Skin of body (tissue), 2 donors: ENCODE measurements around the gene C1QTNF9. TPM values are rescaled to one million over a fixed set of nuclear protein-coding genes. Genes with fewer than 3 reads are reported as not detected.
"Not testable (repeated sequence)": the region's sequence is repeated elsewhere in the genome, so short reads cannot be mapped to it uniquely, and the experiment has no call there.

Experiments used
- DNase-seq: peaks from one replicate; lab custom pipeline; 2025; lab: John Stamatoyannopoulos, UW
- total RNA-seq: library from RNA; depleted of rRNA; stranded (reverse); fragments of >200 nt; gene quantifications from one replicate; pipeline ENCODE4 v1.2.3, GENCODE V29; 2014

C1QTNF9 gene
- total RNA-seq, 1 donor from 2014 or later = 2.1 TPM

GRCh38 chr13:24322470-24322869 is 13.1 kb downstream of the C1QTNF9 start:
- not testable (repeated sequence) for DNase-seq

- no peak for DNase-seq
Observed at GRCh38 chr13:24323036-24323738, 13.8 kb downstream of the C1QTNF9 start.

- DNase-seq = no peak
Observed at GRCh38 chr13:24323739-24324075, 14.3 kb downstream of the C1QTNF9 start.

- DNase-seq = not testable (repeated sequence)
Observed at GRCh38 chr13:24327598-24327997, 18.2 kb downstream of the C1QTNF9 start.

- DNase-seq = no peak
Observed at GRCh38 chr13:24328145-24328544, 18.8 kb downstream of the C1QTNF9 start.

GRCh38 chr13:24338721-24339120 is 29.3 kb downstream of the C1QTNF9 start:
- no peak for DNase-seq

GRCh38 chr13:24339937-24340607 is 30.7 kb downstream of the C1QTNF9 start:
- DNase-seq = no peak

- no peak for DNase-seq
Observed at GRCh38 chr13:24340608-24340955, 31.2 kb downstream of the C1QTNF9 start.

- no peak for DNase-seq
Observed at GRCh38 chr13:24341439-24341838, 32.1 kb downstream of the C1QTNF9 start.

GRCh38 chr13:24348385-24348784 is 39.0 kb downstream of the C1QTNF9 start:
- DNase-seq = no peak

- DNase-seq = no peak
Observed at GRCh38 chr13:24348797-24349515, 39.6 kb downstream of the C1QTNF9 start.

- not testable (repeated sequence) for DNase-seq
Observed at GRCh38 chr13:24349778-24350664, 40.6 kb downstream of the C1QTNF9 start.

GRCh38 chr13:24351423-24351822 is 42.0 kb downstream of the C1QTNF9 start:
- no peak for DNase-seq

GRCh38 chr13:24353736-24354135 is 44.4 kb downstream of the C1QTNF9 start:
- no peak for DNase-seq

- no peak for DNase-seq
Observed at GRCh38 chr13:24355103-24355502, 45.7 kb downstream of the C1QTNF9 start.

- no peak for DNase-seq
Observed at GRCh38 chr13:24356270-24356669, 46.9 kb downstream of the C1QTNF9 start.

- no peak for DNase-seq
Observed at GRCh38 chr13:24356837-24357236, 47.5 kb downstream of the C1QTNF9 start.

- DNase-seq = no peak
Observed at GRCh38 chr13:24357756-24358155, 48.4 kb downstream of the C1QTNF9 start.

GRCh38 chr13:24358836-24359235 is 49.5 kb downstream of the C1QTNF9 start:
- DNase-seq = not testable (repeated sequence)

GRCh38 chr13:24359252-24359651 is 49.9 kb downstream of the C1QTNF9 start:
- DNase-seq = not testable (repeated sequence)

- DNase-seq = no peak
Observed at GRCh38 chr13:24360106-24360505, 50.7 kb downstream of the C1QTNF9 start.

GRCh38 chr13:24361113-24361512 is 51.7 kb downstream of the C1QTNF9 start:
- no peak for DNase-seq
